Fibroblast of lung (primary cell): ENCODE results near the gene C3orf33. TPM values are rescaled to one million over a fixed set of nuclear protein-coding genes. Genes with fewer than 3 reads are reported as not detected.

ENCODE experiments used
- DNase-seq, 2 donors: peaks; one replicate each; pipeline versions ENCODE4 v3.0.0 to v3.0.0-alpha.2; 2010; ENCODE audit warnings: low read depth in 2 of 2
- H2AFZ ChIP-seq: 2 replicates; pipeline ENCODE4 v1.5.1; 2012; ENCODE audit warnings: low read length, control low read depth, inconsistent platforms
- H3K27ac ChIP-seq: 2 replicates; pipeline ENCODE4 v1.5.1; 2011; ENCODE audit warnings: low read length, control low read depth; ENCODE audit not compliant: insufficient read depth
- H3K27me3 ChIP-seq: 2 replicates; pipeline ENCODE4 v1.5.1; 2011; ENCODE audit warnings: mild to moderate bottlenecking, low read length; ENCODE audit not compliant: control insufficient read depth, insufficient read depth
- H3K36me3 ChIP-seq: 2 replicates; pipeline ENCODE4 v1.5.1; 2011; ENCODE audit warnings: low read length; ENCODE audit not compliant: control insufficient read depth, insufficient read depth
- H3K4me1 ChIP-seq: 2 replicates; pipeline ENCODE4 v1.5.1; 2011; ENCODE audit warnings: low read length; ENCODE audit not compliant: control insufficient read depth, insufficient read depth; ENCODE audit errors: extremely low read depth
- H3K4me2 ChIP-seq: 2 replicates; pipeline ENCODE4 v1.5.1; 2011; ENCODE audit warnings: low read length, control low read depth; ENCODE audit not compliant: insufficient read depth; ENCODE audit errors: extremely low read depth
- H3K4me3 ChIP-seq, 4 experiments: fragments of 200-600 bp in 1 of 4; sonication (generic) in 1 of 4; replicated peaks in 1 of 4; 2 replicates each; pipeline ENCODE4 v1.5.1; 2011 to 2016; ENCODE audit warnings: low read length in 4 of 4, low read depth in 3 of 4, mild to moderate bottlenecking in 3 of 4, control low read depth in 2 of 4, inconsistent platforms in 1 of 4, mixed read lengths in 1 of 4; ENCODE audit not compliant: insufficient read depth in 1 of 4; ENCODE audit errors: control extremely low read depth in 1 of 4
- H3K79me2 ChIP-seq: 2 replicates; pipeline ENCODE4 v1.5.1; 2012; ENCODE audit warnings: mild to moderate bottlenecking, low read length, inconsistent platforms; ENCODE audit not compliant: control insufficient read depth, insufficient read depth
- H3K9ac ChIP-seq: 2 replicates; pipeline ENCODE4 v1.5.1; 2011; ENCODE audit warnings: mild to moderate bottlenecking, low read length, control low read depth; ENCODE audit not compliant: insufficient read depth
- H3K9me3 ChIP-seq: 2 replicates; pipeline ENCODE4 v1.5.1; 2012; ENCODE audit warnings: low read depth, low read length; ENCODE audit not compliant: control insufficient read depth, insufficient read depth
- H4K20me1 ChIP-seq: 2 replicates; pipeline ENCODE4 v1.5.1; 2011; ENCODE audit warnings: low read length; ENCODE audit not compliant: control insufficient read depth, insufficient read depth; ENCODE audit errors: extremely low read depth
- EZH2 ChIP-seq: IDR thresholded peaks from 2 replicates; pipeline ENCODE4 v1.5.1; 2012; ENCODE audit warnings: low read length, control low read depth, mild to moderate bottlenecking; ENCODE audit errors: missing control alignments
- polyA plus RNA-seq, 2 donors: library from polyadenylated mRNA; depleted of rRNA in 1 of 2; stranded (reverse) in 1 of 2; unstranded in 1 of 2; fragments of >200 nt; gene quantifications; 2 replicates each; pipeline ENCODE4 v1.2.1, GENCODE V29; 2011 to 2012; ENCODE audit warnings: missing spikeins in 1 of 2
- total RNA-seq: library from RNA; depleted of rRNA; stranded (reverse); fragments of >200 nt; gene quantifications from 2 replicates; pipeline ENCODE4 v1.2.1, GENCODE V29; 2014
- TF ChIP-seq, protein P1 (sequence below), 2 donors: IDR thresholded peaks in 1 of 2; conservative IDR thresholded peaks in 1 of 2; 1 replicate in 1 of 2; 2 replicates in 1 of 2; pipeline ENCODE4 v1.5.1; 2011 to 2012; ENCODE audit warnings: low read length in 2 of 2, control low read depth in 1 of 2, inconsistent platforms in 1 of 2, low read depth in 1 of 2, mild to moderate bottlenecking in 1 of 2

C3orf33 gene
- total and polyA plus RNA-seq, 2 donors (not counting 1 experiment from before 2014, with no cell fraction given), result 3.3 to 3.6 TPM

DNA sequence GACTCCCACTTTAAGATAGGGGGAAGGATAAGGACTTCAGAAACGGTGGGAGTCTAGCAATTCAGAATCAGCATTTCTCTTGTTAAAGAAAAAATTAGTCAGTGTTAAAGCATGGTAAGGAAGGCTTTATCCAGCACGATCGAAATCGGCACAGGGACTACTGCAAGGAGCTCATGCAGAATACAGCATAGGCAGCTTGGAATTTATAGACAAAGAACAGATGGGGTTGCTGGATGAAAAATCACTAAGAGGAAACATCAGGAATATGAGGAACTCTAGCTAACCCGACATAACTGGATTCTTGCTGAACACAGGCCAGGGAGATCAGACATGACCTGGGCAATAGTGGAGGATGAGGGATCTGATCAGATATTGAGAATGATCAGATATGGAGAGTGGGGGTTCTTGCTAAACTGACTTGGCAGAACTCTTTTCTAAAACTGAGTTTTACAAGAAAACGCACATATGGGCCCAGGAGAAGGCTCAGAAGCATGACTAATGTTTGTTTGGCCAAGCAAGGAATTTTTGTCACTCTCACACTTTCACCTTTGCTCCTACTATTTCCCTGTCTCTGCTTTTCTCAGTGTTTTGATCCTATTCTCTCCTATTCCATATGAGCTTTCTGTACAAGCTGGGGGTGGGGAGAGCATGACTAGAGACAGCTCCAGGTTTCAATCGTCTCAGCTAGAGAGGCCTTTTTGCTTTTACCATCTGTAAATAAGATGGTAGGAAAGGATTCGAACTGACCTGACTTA lies 57.3 kb downstream of the C3orf33 start:
- Histone ChIP-seq H3K79me2 (no peaks in the 10 kb centered on the region), H3K4me2 (no peak overlapping the region), H3K4me1 (peaks cover 2% of the 10 kb centered on the region), H3K27ac (no peak overlapping the region), H4K20me1 (no peaks in the 10 kb centered on the region), H3K9ac (no peak overlapping the region), H3K27me3 (no peaks in the 10 kb centered on the region), H3K4me3 (no peak overlapping the region), H2AFZ (no peak overlapping the region), H3K36me3 (no peaks in the 10 kb centered on the region), H3K9me3 (no peaks in the 10 kb centered on the region)
- TF ChIP-seq EZH2, result no peak
- TF ChIP-seq, protein P1, sequence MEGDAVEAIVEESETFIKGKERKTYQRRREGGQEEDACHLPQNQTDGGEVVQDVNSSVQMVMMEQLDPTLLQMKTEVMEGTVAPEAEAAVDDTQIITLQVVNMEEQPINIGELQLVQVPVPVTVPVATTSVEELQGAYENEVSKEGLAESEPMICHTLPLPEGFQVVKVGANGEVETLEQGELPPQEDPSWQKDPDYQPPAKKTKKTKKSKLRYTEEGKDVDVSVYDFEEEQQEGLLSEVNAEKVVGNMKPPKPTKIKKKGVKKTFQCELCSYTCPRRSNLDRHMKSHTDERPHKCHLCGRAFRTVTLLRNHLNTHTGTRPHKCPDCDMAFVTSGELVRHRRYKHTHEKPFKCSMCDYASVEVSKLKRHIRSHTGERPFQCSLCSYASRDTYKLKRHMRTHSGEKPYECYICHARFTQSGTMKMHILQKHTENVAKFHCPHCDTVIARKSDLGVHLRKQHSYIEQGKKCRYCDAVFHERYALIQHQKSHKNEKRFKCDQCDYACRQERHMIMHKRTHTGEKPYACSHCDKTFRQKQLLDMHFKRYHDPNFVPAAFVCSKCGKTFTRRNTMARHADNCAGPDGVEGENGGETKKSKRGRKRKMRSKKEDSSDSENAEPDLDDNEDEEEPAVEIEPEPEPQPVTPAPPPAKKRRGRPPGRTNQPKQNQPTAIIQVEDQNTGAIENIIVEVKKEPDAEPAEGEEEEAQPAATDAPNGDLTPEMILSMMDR (conservative IDR thresholded peaks at IDR 0.05 in 1 of 2, IDR thresholded peaks at IDR 0.05 in 1 of 2; ENCODE audit: low read depth in 1 of 2, low read length in 2 of 2), result no peak
- DNase-seq, result no peak

DNA sequence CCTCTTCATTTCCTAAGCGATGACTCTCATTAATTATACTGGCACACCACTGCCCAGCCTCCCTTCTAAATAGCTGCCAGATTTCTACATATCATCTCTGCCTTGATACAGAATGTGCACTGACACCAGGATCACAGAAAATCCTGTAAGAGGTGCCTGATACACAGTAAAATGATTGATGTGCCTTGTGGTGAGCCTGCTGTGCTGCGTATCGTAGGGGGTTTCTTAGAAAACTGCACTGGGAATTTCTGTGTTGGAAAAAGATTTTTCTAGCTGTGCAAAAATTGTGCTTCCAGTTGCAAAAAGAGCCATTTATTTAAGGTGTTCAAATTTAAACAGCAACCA lies 58.2 kb downstream of the C3orf33 start:
- Histone ChIP-seq H3K9ac (no peak overlapping the region), H3K79me2 (no peaks in the 10 kb centered on the region), H3K27me3 (no peaks in the 10 kb centered on the region), H3K4me3 (no peak overlapping the region), H2AFZ (no peak overlapping the region), H4K20me1 (no peaks in the 10 kb centered on the region), H3K9me3 (no peaks in the 10 kb centered on the region), H3K27ac (no peak overlapping the region), H3K36me3 (no peaks in the 10 kb centered on the region), H3K4me1 (peaks cover 2% of the 10 kb centered on the region), H3K4me2 (no peak overlapping the region)
- DNase-seq, result no peak
- TF ChIP-seq, protein P1 (conservative IDR thresholded peaks at IDR 0.05 in 1 of 2, IDR thresholded peaks at IDR 0.05 in 1 of 2; ENCODE audit: low read depth in 1 of 2, low read length in 2 of 2), result no peak
- TF ChIP-seq EZH2, result no peak

DNA sequence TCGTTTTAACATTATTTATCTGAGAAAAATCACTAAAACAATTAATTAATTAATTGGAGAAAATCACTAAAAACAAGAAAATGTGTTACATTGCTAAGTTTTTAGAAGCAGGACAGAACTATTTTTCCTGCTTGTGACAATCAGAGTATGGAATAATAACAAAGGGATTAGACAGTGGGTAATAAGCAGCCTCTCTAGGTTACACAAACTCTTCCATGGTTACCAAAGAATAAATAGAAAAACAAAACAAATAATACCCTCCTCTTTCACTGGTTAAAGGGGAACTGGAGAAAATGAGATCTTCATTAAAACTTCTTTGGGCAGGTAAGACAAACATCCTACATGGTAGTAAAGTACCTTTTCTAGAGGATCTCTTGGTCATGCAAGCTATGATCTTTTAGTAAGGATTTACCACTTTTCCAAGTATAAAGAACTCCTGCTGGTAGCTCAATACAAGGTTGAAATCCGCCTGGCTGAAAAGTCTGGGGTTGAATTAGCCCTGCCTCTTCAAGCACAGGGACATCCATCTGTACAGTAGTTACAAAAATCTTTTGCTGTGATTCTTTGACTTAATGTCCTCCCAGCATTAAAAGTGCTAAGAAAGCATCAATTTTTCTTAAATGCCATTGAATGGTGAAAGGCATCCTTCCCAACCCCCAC lies 58.7 kb downstream of the C3orf33 start:
- H3K4me2 ChIP-seq, result no peak overlapping the region

More for the DNA sequence above, 58.7 kb downstream of the C3orf33 start:
- DNase-seq, result no peak
- Histone ChIP-seq H3K4me1 (peaks cover 2% of the 10 kb centered on the region), H3K9ac (no peak overlapping the region), H3K4me3 (no peak overlapping the region), H3K36me3 (no peaks in the 10 kb centered on the region), H3K27me3 (no peaks in the 10 kb centered on the region), H3K27ac (no peak overlapping the region), H4K20me1 (no peaks in the 10 kb centered on the region), H3K79me2 (no peaks in the 10 kb centered on the region), H3K9me3 (no peaks in the 10 kb centered on the region), H2AFZ (no peak overlapping the region)
- TF ChIP-seq EZH2, result no peak
- TF ChIP-seq, protein P1 (conservative IDR thresholded peaks at IDR 0.05 in 1 of 2, IDR thresholded peaks at IDR 0.05 in 1 of 2; ENCODE audit: low read depth in 1 of 2, low read length in 2 of 2), result no peak
